Caki2 (cell line): ENCODE results near the gene SETD5. TPM values are rescaled to one million over a fixed set of nuclear protein-coding genes. Genes with fewer than 3 reads are reported as not detected.

Experiments
- DNase-seq: peaks from one replicate; pipeline ENCODE4 v3.0.0-alpha.2; 2015; ENCODE audit warnings: low read depth
- in situ Hi-C: cut with HindIII; loops from 2 replicates; pipeline ENCODE4 v1.10.0; 2016; ENCODE audit warnings: low sequenced_read_pairs, low pct_unique_long_range_greater_than_20kb, mixed read lengths
- total RNA-seq: library from RNA; depleted of rRNA; stranded (reverse); fragments of >200 nt; shearing (Covaris generic); gene quantifications from 2 replicates; pipeline ENCODE4 v1.2.3, GENCODE V29; 2014; ENCODE audit warnings: low replicate concordance

The SETD5 gene
- total RNA-seq, 1 experiment from 2014 or later, result 30.7 TPM

GRCh38 chr3:9386501-9387321 lies 10.7 kb upstream of the SETD5 start:
- in situ Hi-C loops, result no loop called here
- DNase-seq, result no peak

GRCh38 chr3:9387322-9387655 lies 10.1 kb upstream of the SETD5 start:
- in situ Hi-C loops, result no loop called here
- no peak for DNase-seq

- in situ Hi-C loops, result no loop called here
- DNase-seq, result no peak
Observed at GRCh38 chr3:9388142-9388541, 9.3 kb upstream of the SETD5 start.

GRCh38 chr3:9388562-9389272 lies 8.7 kb upstream of the SETD5 start:
- in situ Hi-C loops, result no loop called here
- DNase-seq, result no peak

GRCh38 chr3:9390265-9390888 lies 7.0 kb upstream of the SETD5 start:
- DNase-seq, result no peak
- in situ Hi-C loops, result no loop called here

GRCh38 chr3:9392041-9392440 lies 5.4 kb upstream of the SETD5 start:
- no peak for DNase-seq
- in situ Hi-C loops, result no loop called here

- no peak for DNase-seq
- in situ Hi-C loops, result no loop called here
Observed at GRCh38 chr3:9395570-9396300, 1.7 kb upstream of the SETD5 start.

GRCh38 chr3:9396301-9396631 lies 1.1 kb upstream of the SETD5 start:
- DNase-seq, result peak; percentile 97
- in situ Hi-C loops, result no loop called here

GRCh38 chr3:9396632-9397331 lies 633 bp upstream of the SETD5 start:
- in situ Hi-C loops, result no loop called here
- DNase-seq, result peak; percentile 99

GRCh38 chr3:9397906-9398699 lies 688 bp downstream of the SETD5 start:
- DNase-seq, result peak; percentile 47
- in situ Hi-C loops, result no loop called here

GRCh38 chr3:9398700-9399336 lies 1.4 kb downstream of the SETD5 start:
- DNase-seq, result peak; percentile 39
- in situ Hi-C loops, result no loop called here

GRCh38 chr3:9399337-9399703 lies 1.9 kb downstream of the SETD5 start:
- in situ Hi-C loops, result no loop called here
- DNase-seq, result no peak

GRCh38 chr3:9399746-9400145 lies 2.3 kb downstream of the SETD5 start:
- DNase-seq, result peak; percentile 64
- in situ Hi-C loops, result no loop called here

- in situ Hi-C loops, result no loop called here
- DNase-seq, result no peak
Observed at GRCh38 chr3:9400616-9401015, 3.2 kb downstream of the SETD5 start.

GRCh38 chr3:9401986-9402385 lies 4.6 kb downstream of the SETD5 start:
- no peak for DNase-seq
- in situ Hi-C loops, result no loop called here

GRCh38 chr3:9402410-9403228 lies 5.2 kb downstream of the SETD5 start:
- in situ Hi-C loops, result no loop called here

More at GRCh38 chr3:9402410-9403228, 5.2 kb downstream of the SETD5 start:
- DNase-seq, result no peak
